HG03066 (cell line): ENCODE measurements around the gene SLIRP.
A peak's percentile ranks its signal among the peaks of the same experiment; 100 is the strongest.
"Not testable (repeated sequence)": the region's sequence is repeated elsewhere in the genome, so short reads cannot be mapped to it uniquely, and the experiment has no call there.

ENCODE experiments used
- ATAC-seq: cut with Tn5 transposase; IDR thresholded peaks from one replicate; pipeline ENCODE4 v1.9.1; 2021; ENCODE audit warnings: low read depth; ENCODE audit not compliant: unreplicated experiment

The SLIRP gene

GRCh38 chr14:77738559-77739250 is 30.8 kb downstream of the SLIRP start:
- ATAC-seq: no peak

DNA sequence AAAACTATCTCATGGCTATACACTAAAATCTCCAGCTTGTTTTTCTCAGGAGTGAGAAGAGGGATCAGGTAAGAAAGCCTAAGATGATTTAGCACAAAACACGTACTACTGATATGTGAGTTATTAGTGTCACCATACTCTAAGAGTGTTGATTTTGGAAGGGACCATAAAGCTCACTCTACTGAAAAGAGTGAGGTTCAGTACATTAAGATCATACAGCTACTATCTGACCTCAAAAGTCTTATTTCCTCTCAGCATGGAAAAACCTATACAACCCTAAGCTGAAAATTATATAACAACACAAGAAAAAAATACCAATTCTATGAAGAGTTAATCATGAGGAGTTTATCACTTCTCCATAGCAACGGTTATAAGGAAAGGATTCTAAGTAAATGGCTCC is 33.5 kb downstream of the SLIRP start:
- ATAC-seq: no peak

DNA sequence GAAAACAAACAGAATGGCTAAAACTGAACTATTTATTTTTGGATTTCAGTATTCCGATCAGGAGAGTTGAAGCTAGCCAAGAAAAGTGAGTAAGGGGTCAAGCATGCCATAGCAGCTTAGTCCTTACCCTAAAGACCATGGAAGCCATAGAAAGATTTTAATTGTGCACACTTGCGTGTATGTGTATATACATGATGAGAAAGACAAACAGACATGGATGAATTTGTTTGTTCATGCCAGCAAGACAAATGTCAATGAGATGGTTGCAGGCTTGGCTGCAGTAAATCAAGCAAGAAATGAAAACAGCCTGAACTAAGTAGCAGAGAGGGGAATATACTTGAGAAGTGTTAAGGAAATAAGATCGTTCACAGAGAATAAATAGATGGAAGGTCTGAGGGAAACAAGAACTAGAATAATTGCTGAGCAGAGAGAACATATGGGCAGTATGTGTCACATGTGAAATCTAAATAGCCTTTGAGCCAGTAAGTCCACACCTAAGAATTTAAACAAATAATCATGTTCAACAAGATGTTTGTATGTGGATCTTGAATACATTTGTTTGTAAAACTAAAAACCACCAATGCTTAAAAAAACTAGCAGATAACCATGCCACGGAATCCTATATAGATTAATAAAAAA is 38.3 kb downstream of the SLIRP start:
- ATAC-seq: no peak

- ATAC-seq: not testable (repeated sequence)
Measured at GRCh38 chr14:77747425-77747824, 39.5 kb downstream of the SLIRP start.

GRCh38 chr14:77752266-77752665 is 44.4 kb downstream of the SLIRP start:
- ATAC-seq: no peak

GRCh38 chr14:77752799-77753516 is 45.1 kb downstream of the SLIRP start:
- no peak for ATAC-seq

DNA sequence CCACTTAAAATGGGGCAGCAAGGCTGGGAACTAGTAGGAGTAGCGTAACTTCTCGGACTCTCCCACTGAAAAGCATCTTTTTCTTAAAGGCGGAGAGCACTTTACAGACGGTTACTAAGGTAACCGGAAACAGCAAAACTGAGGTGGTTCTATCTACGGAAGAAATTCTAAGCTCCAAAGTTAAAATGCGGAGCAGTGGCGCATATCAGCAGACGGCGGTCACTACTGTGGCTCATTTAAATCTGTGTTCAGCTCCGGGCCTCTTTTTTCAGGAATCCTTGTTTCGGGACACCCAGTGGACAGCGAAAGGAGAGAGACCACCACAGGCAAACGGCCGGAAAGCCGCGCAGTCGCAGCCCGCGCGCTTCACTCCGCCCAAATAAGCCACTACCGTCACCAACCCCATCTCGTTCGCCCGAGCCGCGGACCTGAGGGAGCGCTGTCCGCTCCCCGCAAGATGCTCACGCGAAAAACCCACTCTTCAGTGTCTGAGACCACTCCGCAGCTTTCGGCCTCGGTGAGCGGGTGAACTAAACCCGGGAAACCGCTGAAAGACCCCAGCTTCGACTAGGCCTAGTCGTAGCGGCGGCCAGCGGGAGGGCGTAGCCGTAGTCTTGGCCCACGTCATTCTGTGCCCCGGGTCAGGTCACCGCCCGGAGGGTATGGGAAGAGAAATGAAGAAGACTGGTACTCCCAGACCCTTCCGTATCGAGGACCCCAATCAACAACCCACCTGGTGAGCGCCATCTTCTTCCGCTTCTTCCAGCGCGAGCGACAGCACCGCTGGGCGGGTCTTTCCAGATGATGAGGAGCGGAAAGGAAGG is 52.7 kb downstream of the SLIRP start, which contains the start of gene SNW1:
TSS of gene SNW1 (minus strand) at position 776 of the 824 bp plus-strand sequence. CDS start at position 747, 29 bp downstream.
- peak; percentile 90 for ATAC-seq

DNA sequence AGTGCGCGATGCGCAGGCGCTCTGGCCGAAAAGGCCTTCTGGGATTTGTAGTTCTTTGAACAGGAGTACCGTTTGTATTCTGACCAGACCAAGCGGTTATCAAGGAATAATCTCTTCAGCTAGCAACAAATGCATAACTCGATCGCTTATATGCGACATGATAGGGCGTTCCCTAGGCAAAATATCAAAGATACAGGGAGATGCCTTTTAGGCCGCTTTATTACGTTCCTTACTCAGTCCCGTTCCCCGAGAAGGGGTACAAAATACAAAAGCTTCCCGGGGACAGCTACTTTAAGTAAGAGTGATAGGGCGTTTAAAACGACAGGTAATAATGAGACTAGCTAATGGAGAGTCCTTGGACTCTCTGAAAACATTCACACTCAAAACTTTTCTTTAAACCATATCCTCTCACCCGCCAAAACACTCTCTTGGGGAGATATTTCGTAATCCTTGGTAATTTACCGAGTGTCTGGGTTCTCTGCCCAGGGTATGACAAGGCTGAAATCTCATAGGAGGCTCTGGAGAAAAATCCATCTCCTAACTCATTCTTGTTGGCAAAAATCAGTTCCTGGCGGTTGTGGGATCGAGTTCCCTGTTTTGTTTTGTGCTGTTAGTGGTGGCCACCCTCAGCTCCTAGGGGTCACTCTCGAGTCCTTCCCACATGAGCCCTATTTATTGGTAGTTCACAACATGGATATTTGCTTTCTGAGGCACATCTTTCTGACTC is 53.5 kb downstream of the SLIRP start:
- ATAC-seq: no peak

DNA sequence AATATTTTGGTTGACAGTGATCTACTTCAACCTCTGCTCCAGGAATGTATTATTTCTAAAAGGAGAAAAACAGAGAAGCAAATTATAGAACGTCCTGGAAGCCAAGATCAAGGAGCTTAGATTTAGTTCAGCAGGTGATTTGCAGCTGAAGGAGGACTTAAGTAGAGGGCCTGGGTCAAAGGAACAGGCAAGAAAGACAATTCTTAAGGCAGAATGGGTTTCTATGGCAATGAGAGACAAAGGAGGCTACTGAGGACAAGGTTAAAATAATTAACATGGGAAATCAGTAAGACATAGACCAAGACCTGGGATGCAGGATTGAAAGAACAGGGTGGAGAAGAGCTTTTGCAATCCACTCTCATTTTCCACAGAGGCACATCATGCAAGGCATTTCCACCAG is 55.4 kb downstream of the SLIRP start:
- no peak for ATAC-seq

GRCh38 chr14:77763978-77764377 is 56.1 kb downstream of the SLIRP start:
- ATAC-seq: no peak
